HCT116 (cell line): ENCODE data around the gene CCDC3. TPM values are rescaled to one million over a fixed set of nuclear protein-coding genes. Genes with fewer than 3 reads are reported as not detected.

Source experiments
- ATAC-seq: fragments of 200-7000 bp; cut with Tn5 transposase; 2 replicates; pipeline ENCODE4 v1.9.1; 2020; ENCODE audit warnings: mild to moderate bottlenecking, moderate library complexity
- BruUV-seq: library from RNA; stranded (reverse); fragments of 400-500 nt; replicated peaks from 2 replicates; lab custom pipeline; 2021; lab: Mats Ljungman, UMichigan
- CTCF ChIA-PET: fragments of 300-600 bp; sonication (Branson Sonifier 250); formaldehyde crosslinking; loops from one replicate; lab custom pipeline; 2021; ENCODE audit warnings: antibody characterized with exemption; lab: Charles Lee
- POLR2A ChIA-PET: fragments of 300-600, 350-600 bp; sonication (Branson Sonifier 250); formaldehyde crosslinking; loops from one replicate; lab custom pipeline; 2021; ENCODE audit warnings: antibody characterized with exemption; lab: Charles Lee
- RAD21 ChIA-PET, 2 experiments: fragments of 300-600 bp; sonication (Branson Sonifier 250); formaldehyde crosslinking; loops; one replicate each; lab custom pipeline; 2023; ENCODE audit warnings: low total read pairs in 2 of 2; ENCODE audit not compliant: uncharacterized antibody in 2 of 2, unreplicated experiment in 2 of 2, low non-redundant PET in 1 of 2; lab: Charles Lee
- DNase-seq: peaks from one replicate; pipeline ENCODE4 v3.0.0-alpha.2; 2010; ENCODE audit warnings: low read depth, low spot score
- H2AFZ ChIP-seq: fragments of 200-600 bp; shearing (Covaris generic), sonication (generic); 2 replicates; pipeline ENCODE4 v1.6.1; 2017; ENCODE audit warnings: low read depth, mixed run types, mixed read lengths, antibody characterized with exemption, low read length; ENCODE audit not compliant: poor library complexity, severe bottlenecking
- H3K27ac ChIP-seq: 2 replicates; pipeline ENCODE4 v1.5.1; 2012; ENCODE audit warnings: low read depth, low read length
- H3K27me3 ChIP-seq: fragments of 200-600 bp; sonication (generic); 2 replicates; pipeline ENCODE4 v1.6.1; 2016; ENCODE audit warnings: mixed run types, low read length, mixed read lengths; ENCODE audit not compliant: insufficient read depth
- H3K36me3 ChIP-seq, 2 experiments: fragments of 200-500 bp in 1 of 2; fragments of 200-600 bp in 1 of 2; sonication (Bioruptor generic) in 1 of 2; sonication (generic) in 1 of 2; 2 replicates each; pipeline versions ENCODE4 v1.5.1 to v1.6.1; 2014 to 2016; ENCODE audit warnings: low read length in 2 of 2, inconsistent platforms in 1 of 2, mixed read lengths in 1 of 2, mixed run types in 1 of 2; ENCODE audit not compliant: insufficient read depth in 2 of 2, control insufficient read depth in 1 of 2
- H3K4me1 ChIP-seq, 2 experiments: fragments of 200-600 bp in 1 of 2; sonication (generic) in 1 of 2; 2 replicates each; pipeline versions ENCODE4 v1.5.1 to v1.6.1; 2012 to 2017; ENCODE audit warnings: low read length in 2 of 2, inconsistent platforms in 1 of 2, mild to moderate bottlenecking in 1 of 2, mixed read lengths in 1 of 2, mixed run types in 1 of 2, moderate library complexity in 1 of 2; ENCODE audit not compliant: insufficient read depth in 2 of 2, control insufficient read depth in 1 of 2
- H3K4me2 ChIP-seq: fragments of 200-600 bp; sonication (generic); 2 replicates; pipeline ENCODE4 v1.6.1; 2017; ENCODE audit warnings: mixed run types, low read length, mixed read lengths
- H3K4me3 ChIP-seq, 2 experiments: fragments of 200-600 bp in 1 of 2; sonication (generic) in 1 of 2; replicated peaks in 1 of 2; 2 replicates each; pipeline ENCODE4 v1.5.1; 2011 to 2016; ENCODE audit warnings: low read length in 2 of 2, control low read depth in 1 of 2, low read depth in 1 of 2, mild to moderate bottlenecking in 1 of 2, mixed read lengths in 1 of 2, mixed run types in 1 of 2
- H3K79me2 ChIP-seq: fragments of 200-600 bp; sonication (generic); 2 replicates; pipeline ENCODE4 v1.6.1; 2017; ENCODE audit warnings: mild to moderate bottlenecking, mixed run types, low read length, moderate library complexity, mixed read lengths; ENCODE audit not compliant: insufficient read depth
- H3K9ac ChIP-seq: fragments of 200-600 bp; sonication (generic); 2 replicates; pipeline ENCODE4 v1.6.1; 2016; ENCODE audit warnings: low read length, mixed read lengths
- H3K9me2 ChIP-seq: fragments of 200-600 bp; sonication (generic), shearing (Covaris generic); 2 replicates; pipeline ENCODE4 v1.6.1; 2017; ENCODE audit warnings: mixed run types, mild to moderate bottlenecking, moderate library complexity; ENCODE audit not compliant: insufficient read depth
- H3K9me3 ChIP-seq, 2 experiments: fragments of 200-500 bp in 1 of 2; fragments of 200-600 bp in 1 of 2; sonication (Bioruptor generic) in 1 of 2; sonication (generic) in 1 of 2; 2 replicates each; pipeline ENCODE4 v1.6.1; 2014 to 2017; ENCODE audit warnings: low read length in 2 of 2, mixed read lengths in 2 of 2, inconsistent platforms in 1 of 2, low read depth in 1 of 2, mild to moderate bottlenecking in 1 of 2, mixed run types in 1 of 2, moderate library complexity in 1 of 2; ENCODE audit not compliant: control insufficient read depth in 1 of 2, insufficient read depth in 1 of 2
- H4K20me1 ChIP-seq: fragments of 200-600 bp; sonication (generic), shearing (Covaris generic); 2 replicates; pipeline ENCODE4 v1.6.1; 2017; ENCODE audit warnings: mixed run types, mild to moderate bottlenecking, moderate library complexity; ENCODE audit not compliant: insufficient read depth
- EZH2phosphoT487 ChIP-seq: fragments of 200-600 bp; IDR thresholded peaks from 2 replicates; pipeline ENCODE4 v1.6.1; 2018; ENCODE audit warnings: antibody characterized with exemption, borderline replicate concordance
- intact Hi-C: fragments of 100-400 bp; cut with micrococcal nuclease; formaldehyde crosslinking; loops from 2 replicates; pipeline ENCODE4 v1.10.0; 2022
- total RNA-seq: library from RNA; stranded (reverse); gene quantifications from one replicate; pipeline ENCODE4 v1.2.1, GENCODE V29; 2021; ENCODE audit not compliant: unreplicated experiment
- TF ChIP-seq, protein P1 (sequence below): IDR thresholded peaks from 2 replicates; pipeline ENCODE4 v1.6.1; 2012; ENCODE audit warnings: low read depth
- TF ChIP-seq, protein P2 (sequence below): IDR thresholded peaks from 2 replicates; pipeline ENCODE4 v1.6.1; 2011; ENCODE audit warnings: mild to moderate bottlenecking, low read length, moderate library complexity; ENCODE audit not compliant: insufficient replicate concordance; ENCODE audit errors: extremely low read depth
- TF ChIP-seq, protein P3 (sequence below): IDR thresholded peaks from 2 replicates; pipeline ENCODE4 v1.6.1; 2012

The CCDC3 gene
- total RNA-seq, 1 experiment from 2014 or later = 10.5 TPM

DNA sequence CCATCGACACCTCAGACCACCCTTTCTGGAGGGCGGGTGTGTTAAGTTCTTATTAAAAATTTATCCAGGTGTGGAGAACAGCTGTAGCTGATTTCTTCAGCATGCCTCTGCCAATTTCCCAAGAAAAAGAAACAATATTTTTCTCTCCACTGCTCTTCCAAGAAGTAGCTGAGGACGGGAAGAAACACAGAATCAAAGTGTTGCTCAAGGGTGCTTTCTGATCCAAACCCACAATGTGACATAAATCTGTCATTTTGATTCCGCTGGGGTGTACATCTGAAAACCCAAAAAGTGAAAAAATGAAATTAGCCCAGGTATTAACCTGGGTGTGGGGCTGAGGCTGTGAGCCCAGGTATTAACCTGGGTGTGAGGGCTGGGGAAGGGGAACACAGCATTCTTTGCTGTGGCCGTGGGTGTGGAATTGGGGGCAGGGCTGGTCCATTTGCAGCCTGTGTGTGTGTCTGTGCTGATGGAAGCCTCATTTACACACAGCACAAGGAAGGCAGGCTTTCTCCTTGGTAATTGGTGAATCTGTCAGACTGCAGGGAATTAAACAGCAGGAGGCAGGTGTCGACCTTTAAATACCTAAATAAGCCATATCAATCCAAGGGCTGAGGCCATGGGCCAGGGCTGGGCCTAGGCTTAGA is 48.4 kb upstream of the CCDC3 start (continued):
- TF ChIP-seq, protein P1, sequence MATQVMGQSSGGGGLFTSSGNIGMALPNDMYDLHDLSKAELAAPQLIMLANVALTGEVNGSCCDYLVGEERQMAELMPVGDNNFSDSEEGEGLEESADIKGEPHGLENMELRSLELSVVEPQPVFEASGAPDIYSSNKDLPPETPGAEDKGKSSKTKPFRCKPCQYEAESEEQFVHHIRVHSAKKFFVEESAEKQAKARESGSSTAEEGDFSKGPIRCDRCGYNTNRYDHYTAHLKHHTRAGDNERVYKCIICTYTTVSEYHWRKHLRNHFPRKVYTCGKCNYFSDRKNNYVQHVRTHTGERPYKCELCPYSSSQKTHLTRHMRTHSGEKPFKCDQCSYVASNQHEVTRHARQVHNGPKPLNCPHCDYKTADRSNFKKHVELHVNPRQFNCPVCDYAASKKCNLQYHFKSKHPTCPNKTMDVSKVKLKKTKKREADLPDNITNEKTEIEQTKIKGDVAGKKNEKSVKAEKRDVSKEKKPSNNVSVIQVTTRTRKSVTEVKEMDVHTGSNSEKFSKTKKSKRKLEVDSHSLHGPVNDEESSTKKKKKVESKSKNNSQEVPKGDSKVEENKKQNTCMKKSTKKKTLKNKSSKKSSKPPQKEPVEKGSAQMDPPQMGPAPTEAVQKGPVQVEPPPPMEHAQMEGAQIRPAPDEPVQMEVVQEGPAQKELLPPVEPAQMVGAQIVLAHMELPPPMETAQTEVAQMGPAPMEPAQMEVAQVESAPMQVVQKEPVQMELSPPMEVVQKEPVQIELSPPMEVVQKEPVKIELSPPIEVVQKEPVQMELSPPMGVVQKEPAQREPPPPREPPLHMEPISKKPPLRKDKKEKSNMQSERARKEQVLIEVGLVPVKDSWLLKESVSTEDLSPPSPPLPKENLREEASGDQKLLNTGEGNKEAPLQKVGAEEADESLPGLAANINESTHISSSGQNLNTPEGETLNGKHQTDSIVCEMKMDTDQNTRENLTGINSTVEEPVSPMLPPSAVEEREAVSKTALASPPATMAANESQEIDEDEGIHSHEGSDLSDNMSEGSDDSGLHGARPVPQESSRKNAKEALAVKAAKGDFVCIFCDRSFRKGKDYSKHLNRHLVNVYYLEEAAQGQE = no peak
- TF ChIP-seq, protein P2, sequence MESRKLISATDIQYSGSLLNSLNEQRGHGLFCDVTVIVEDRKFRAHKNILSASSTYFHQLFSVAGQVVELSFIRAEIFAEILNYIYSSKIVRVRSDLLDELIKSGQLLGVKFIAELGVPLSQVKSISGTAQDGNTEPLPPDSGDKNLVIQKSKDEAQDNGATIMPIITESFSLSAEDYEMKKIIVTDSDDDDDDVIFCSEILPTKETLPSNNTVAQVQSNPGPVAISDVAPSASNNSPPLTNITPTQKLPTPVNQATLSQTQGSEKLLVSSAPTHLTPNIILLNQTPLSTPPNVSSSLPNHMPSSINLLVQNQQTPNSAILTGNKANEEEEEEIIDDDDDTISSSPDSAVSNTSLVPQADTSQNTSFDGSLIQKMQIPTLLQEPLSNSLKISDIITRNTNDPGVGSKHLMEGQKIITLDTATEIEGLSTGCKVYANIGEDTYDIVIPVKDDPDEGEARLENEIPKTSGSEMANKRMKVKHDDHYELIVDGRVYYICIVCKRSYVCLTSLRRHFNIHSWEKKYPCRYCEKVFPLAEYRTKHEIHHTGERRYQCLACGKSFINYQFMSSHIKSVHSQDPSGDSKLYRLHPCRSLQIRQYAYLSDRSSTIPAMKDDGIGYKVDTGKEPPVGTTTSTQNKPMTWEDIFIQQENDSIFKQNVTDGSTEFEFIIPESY = no peak
- TF ChIP-seq EZH2phosphoT487 = no peak
- TF ChIP-seq, all 23 proteins: peak for 0

DNA sequence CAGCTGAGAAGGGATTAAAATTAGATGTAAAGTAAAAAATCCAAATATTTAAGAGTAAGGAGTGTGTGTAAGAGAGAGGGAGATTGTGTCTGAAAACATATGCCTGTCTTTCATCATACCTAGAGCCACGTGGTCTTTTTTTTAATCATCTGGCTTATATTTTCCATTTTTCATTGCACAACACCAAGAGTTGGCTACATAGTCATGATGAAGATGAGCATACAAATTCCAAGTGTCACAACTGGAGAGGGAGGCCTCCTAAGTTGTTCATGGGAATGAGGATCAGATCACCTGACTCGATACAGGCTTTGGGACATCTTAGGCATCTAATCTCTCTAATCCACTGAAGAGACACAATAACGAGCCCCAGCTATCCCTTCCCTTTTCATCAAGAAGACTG is 47.2 kb upstream of the CCDC3 start:
- Histone ChIP-seq H4K20me1 (no peaks in the 10 kb centered on the region), H3K9ac (no peak overlapping the region), H3K4me2 (no peak overlapping the region), H3K36me3 (no peaks in the 10 kb centered on the region), H3K9me3 (no peaks in the 10 kb centered on the region), H2AFZ (no peak overlapping the region), H3K79me2 (no peaks in the 10 kb centered on the region), H3K9me2 (no peaks in the 10 kb centered on the region), H3K4me3 (no peak overlapping the region), H3K27me3 (no peaks in the 10 kb centered on the region), H3K4me1 (no peaks in the 10 kb centered on the region), H3K27ac (no peak overlapping the region)
- RAD21 ChIA-PET = no interaction called here
- POLR2A ChIA-PET = no interaction called here
- CTCF ChIA-PET = no interaction called here
- ATAC-seq (no peak), DNase-seq (no peak)
- intact Hi-C loops = no loop called here
- TF ChIP-seq, protein P3, sequence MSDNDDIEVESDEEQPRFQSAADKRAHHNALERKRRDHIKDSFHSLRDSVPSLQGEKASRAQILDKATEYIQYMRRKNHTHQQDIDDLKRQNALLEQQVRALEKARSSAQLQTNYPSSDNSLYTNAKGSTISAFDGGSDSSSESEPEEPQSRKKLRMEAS = no peak
- BruUV-seq = no TSS peak
